Right lobe of liver (tissue), 4 donors: ENCODE results near the gene PLAC9.

Experiments used
- CTCF ChIP-seq, 4 donors: fragments of 200-600 bp in 3 of 4; fragments of 450-650 bp in 1 of 4; IDR thresholded peaks; one replicate each; pipeline versions ENCODE4 v1.5.1 to v1.8.0; 2016 to 2022; ENCODE audit warnings: antibody characterized with exemption in 4 of 4, mild to moderate bottlenecking in 2 of 4
- POLR2A ChIP-seq: fragments of 450-650 bp; IDR thresholded peaks from one replicate; pipeline ENCODE4 v1.6.1; 2017; ENCODE audit warnings: antibody characterized with exemption, mild to moderate bottlenecking
- donor health status: DM: no; HTN: no; CAD: no.
- donor health status: DM: no; HTN: no; CAD: no.
- donor health status: DM: no; HTN: yes; CAD: no.

DNA sequence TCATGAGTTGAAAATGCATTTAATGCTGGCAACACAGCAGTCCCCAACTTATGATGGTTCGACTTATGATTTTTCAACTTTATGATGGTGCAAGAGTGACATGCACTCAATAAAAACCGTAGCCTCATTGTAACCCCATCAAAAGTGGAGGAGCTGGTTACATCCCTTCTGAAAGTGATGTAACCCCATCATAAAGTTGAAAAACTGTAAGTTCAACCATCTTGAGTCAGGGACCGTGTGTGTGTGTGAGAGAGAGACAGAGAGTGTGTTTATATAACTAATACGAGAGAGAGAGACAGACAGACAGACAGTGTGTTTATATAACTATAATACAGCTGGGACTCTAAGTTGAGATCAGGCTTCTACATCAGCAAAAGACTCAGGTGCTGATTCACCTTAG is 51.8 kb downstream of the PLAC9 start:
- no peak for TF ChIP-seq POLR2A
- TF ChIP-seq CTCF (IDR thresholded peaks at IDR 0.05), result no peak
